Thoracic aorta (tissue), 2 donors: ENCODE data around the gene COL3A1. TPM values are rescaled to one million over a fixed set of nuclear protein-coding genes. Genes with fewer than 3 reads are reported as not detected.

Experiments
- ATAC-seq: fragments of 150-250 bp; one replicate; pipeline ENCODE4 v1.8.0; 2017; ENCODE audit warnings: low read depth; ENCODE audit not compliant: insufficient number of reproducible peaks, low FRiP score
- DNase-seq: peaks from one replicate; pipeline ENCODE4 v3.0.0-alpha.2; 2020; ENCODE audit warnings: low spot score
- H3K27ac ChIP-seq, 2 donors: fragments of 200-600 bp; sonication (generic); 1 replicate in 1 of 2; 2 replicates in 1 of 2; pipeline ENCODE4 v1.5.1; 2016; ENCODE audit warnings: mild to moderate bottlenecking in 2 of 2, moderate library complexity in 2 of 2
- H3K27me3 ChIP-seq: fragments of 200-600 bp; sonication (generic); replicated peaks from 2 replicates; pipeline ENCODE4 v1.6.0; 2016; ENCODE audit warnings: mild to moderate bottlenecking; ENCODE audit not compliant: insufficient read depth
- H3K36me3 ChIP-seq: fragments of 200-600 bp; sonication (generic); one replicate; pipeline ENCODE4 v1.5.1; 2016
- H3K4me1 ChIP-seq, 2 donors: fragments of 200-600 bp; sonication (generic); 1 replicate in 1 of 2; 2 replicates in 1 of 2; pipeline versions ENCODE4 v1.5.1 to v1.6.0; 2016; ENCODE audit warnings: low read depth in 2 of 2, mild to moderate bottlenecking in 1 of 2; ENCODE audit not compliant: control insufficient read depth in 1 of 2
- H3K4me3 ChIP-seq: fragments of 200-600 bp; sonication (generic); 2 replicates; pipeline ENCODE4 v1.5.1; 2016; ENCODE audit warnings: mild to moderate bottlenecking
- H3K9me3 ChIP-seq: fragments of 200-600 bp; sonication (generic); 2 replicates; pipeline ENCODE4 v1.5.1; 2016
- total RNA-seq, 2 donors: library from RNA; depleted of rRNA; stranded (reverse); fragments of >200 nt; gene quantifications; one replicate each; pipeline versions ENCODE4 v1.1.0 to v1.2.3, GENCODE V29; 2016
- TF ChIP-seq, protein P1 (sequence below): fragments of 200-600 bp; sonication (generic); IDR thresholded peaks from one replicate; pipeline ENCODE4 v1.5.1; 2019; ENCODE audit warnings: antibody characterized with exemption

COL3A1 gene
- total RNA-seq, 2 donors from 2014 or later, result 734 to 875 TPM

DNA sequence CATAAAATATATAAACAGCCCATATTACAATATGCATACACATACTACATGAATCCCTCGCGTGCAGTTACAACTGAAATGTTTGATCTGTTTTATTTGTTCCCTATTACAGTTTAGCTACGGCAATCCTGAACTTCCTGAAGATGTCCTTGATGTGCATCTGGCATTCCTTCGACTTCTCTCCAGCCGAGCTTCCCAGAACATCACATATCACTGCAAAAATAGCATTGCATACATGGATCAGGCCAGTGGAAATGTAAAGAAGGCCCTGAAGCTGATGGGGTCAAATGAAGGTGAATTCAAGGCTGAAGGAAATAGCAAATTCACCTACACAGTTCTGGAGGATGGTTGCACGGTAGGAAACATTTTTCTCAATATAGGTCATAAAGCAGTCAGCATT is 36.4 kb downstream of the COL3A1 start:
- H3K4me1 ChIP-seq, result peaks cover 9 to 35% of the 10 kb centered on the region in 2 donors
- TF ChIP-seq, protein P1, sequence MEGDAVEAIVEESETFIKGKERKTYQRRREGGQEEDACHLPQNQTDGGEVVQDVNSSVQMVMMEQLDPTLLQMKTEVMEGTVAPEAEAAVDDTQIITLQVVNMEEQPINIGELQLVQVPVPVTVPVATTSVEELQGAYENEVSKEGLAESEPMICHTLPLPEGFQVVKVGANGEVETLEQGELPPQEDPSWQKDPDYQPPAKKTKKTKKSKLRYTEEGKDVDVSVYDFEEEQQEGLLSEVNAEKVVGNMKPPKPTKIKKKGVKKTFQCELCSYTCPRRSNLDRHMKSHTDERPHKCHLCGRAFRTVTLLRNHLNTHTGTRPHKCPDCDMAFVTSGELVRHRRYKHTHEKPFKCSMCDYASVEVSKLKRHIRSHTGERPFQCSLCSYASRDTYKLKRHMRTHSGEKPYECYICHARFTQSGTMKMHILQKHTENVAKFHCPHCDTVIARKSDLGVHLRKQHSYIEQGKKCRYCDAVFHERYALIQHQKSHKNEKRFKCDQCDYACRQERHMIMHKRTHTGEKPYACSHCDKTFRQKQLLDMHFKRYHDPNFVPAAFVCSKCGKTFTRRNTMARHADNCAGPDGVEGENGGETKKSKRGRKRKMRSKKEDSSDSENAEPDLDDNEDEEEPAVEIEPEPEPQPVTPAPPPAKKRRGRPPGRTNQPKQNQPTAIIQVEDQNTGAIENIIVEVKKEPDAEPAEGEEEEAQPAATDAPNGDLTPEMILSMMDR, result no peak
- H3K4me3 ChIP-seq, result no peak overlapping the region
- ATAC-seq (no peak), DNase-seq (no peak)
- no peaks in the 10 kb centered on the region for H3K9me3 ChIP-seq
- no peak overlapping the region for H3K27ac ChIP-seq
- H3K27me3 ChIP-seq, result no peaks in the 10 kb centered on the region
- peaks cover 47% of the 10 kb centered on the region for H3K36me3 ChIP-seq

- DNase-seq (no peak), ATAC-seq (no peak)
- Histone ChIP-seq H3K4me3 (no peak overlapping the region), H3K4me1 (peaks cover 9 to 39% of the 10 kb centered on the region in 2 donors), H3K9me3 (no peaks in the 10 kb centered on the region), H3K27me3 (no peaks in the 10 kb centered on the region), H3K36me3 (peaks cover 35% of the 10 kb centered on the region), H3K27ac (no peak overlapping the region)
- TF ChIP-seq, protein P1, result no peak
Measured at GRCh38 chr2:189012351-189012750, 38.2 kb downstream of the COL3A1 start.

GRCh38 chr2:189013031-189013430 is 38.9 kb downstream of the COL3A1 start:
- Histone ChIP-seq H3K9me3 (no peaks in the 10 kb centered on the region), H3K4me1 (peaks cover 13 to 45% of the 10 kb centered on the region in 2 donors), H3K4me3 (no peak overlapping the region), H3K36me3 (peaks cover 28% of the 10 kb centered on the region), H3K27me3 (no peaks in the 10 kb centered on the region), H3K27ac (no peak overlapping the region)
- DNase-seq (no peak), ATAC-seq (no peak)
- TF ChIP-seq, protein P1, result no peak

GRCh38 chr2:189013671-189014448 is 39.7 kb downstream of the COL3A1 start:
- Histone ChIP-seq H3K4me3 (no peak overlapping the region), H3K36me3 (peaks cover 21% of the 10 kb centered on the region), H3K9me3 (no peaks in the 10 kb centered on the region), H3K4me1 (peaks cover 19 to 54% of the 10 kb centered on the region in 2 donors), H3K27me3 (no peaks in the 10 kb centered on the region), H3K27ac (peak overlapping the region; percentile 53 to 81)
- no peak for DNase-seq
- no peak for ATAC-seq
- TF ChIP-seq, protein P1, result no peak

- Histone ChIP-seq H3K36me3 (peaks cover 19% of the 10 kb centered on the region), H3K4me3 (no peak overlapping the region), H3K4me1 (peaks cover 26 to 61% of the 10 kb centered on the region in 2 donors), H3K9me3 (no peaks in the 10 kb centered on the region), H3K27ac (peak overlapping the region; percentile 53 to 81), H3K27me3 (no peaks in the 10 kb centered on the region)
- TF ChIP-seq, protein P1, result no peak
- ATAC-seq (no peak), DNase-seq (no peak)
Measured at GRCh38 chr2:189014449-189015138, 40.4 kb downstream of the COL3A1 start.
